Liver (tissue), 3 donors: ENCODE results near the gene IL9.

Experiments
- CTCF ChIP-seq: fragments of 150-350 bp; IDR thresholded peaks from 2 replicates; pipeline ENCODE4 v1.5.1; 2017; ENCODE audit warnings: improper control_type of control experiment, low read depth, low read length; ENCODE audit not compliant: missing input control
- EGR1 ChIP-seq, 2 donors: IDR thresholded peaks; 2 replicates each; pipeline ENCODE4 v1.6.1; 2016 to 2018; ENCODE audit warnings: antibody characterized with exemption in 2 of 2, low read depth in 2 of 2
- JUND ChIP-seq, 2 donors: IDR thresholded peaks; 2 replicates each; pipeline ENCODE4 v1.6.1; 2016; ENCODE audit warnings: antibody characterized with exemption in 2 of 2
- RAD21 ChIP-seq, 2 donors: IDR thresholded peaks; 2 replicates each; pipeline ENCODE4 v1.6.1; 2016; ENCODE audit warnings: antibody characterized with exemption in 2 of 2, mild to moderate bottlenecking in 2 of 2
- TAF1 ChIP-seq: conservative IDR thresholded peaks from 2 replicates; pipeline ENCODE4 v1.6.1; 2016; ENCODE audit warnings: antibody characterized with exemption, mild to moderate bottlenecking
- YY1 ChIP-seq: IDR thresholded peaks from 2 replicates; pipeline ENCODE4 v1.6.1; 2016; ENCODE audit warnings: antibody characterized with exemption, mild to moderate bottlenecking
- ZBTB33 ChIP-seq: IDR thresholded peaks from 2 replicates; pipeline ENCODE4 v1.6.1; 2016; ENCODE audit warnings: antibody characterized with exemption
- TF ChIP-seq, protein P1 (sequence below): IDR thresholded peaks from 2 replicates; pipeline ENCODE4 v1.6.1; 2016; ENCODE audit warnings: antibody characterized with exemption
- donor health status: healthy.
- donor health status: healthy.

- TF ChIP-seq CTCF (no peak), YY1 (no peak), TAF1 (no peak), EGR1 (IDR thresholded peaks at IDR 0.05; ENCODE audit: low read depth in 2 of 2) (no peak), ZBTB33 (no peak), JUND (IDR thresholded peaks at IDR 0.05) (no peak), RAD21 (IDR thresholded peaks at IDR 0.05) (no peak)
- TF ChIP-seq, protein P1, sequence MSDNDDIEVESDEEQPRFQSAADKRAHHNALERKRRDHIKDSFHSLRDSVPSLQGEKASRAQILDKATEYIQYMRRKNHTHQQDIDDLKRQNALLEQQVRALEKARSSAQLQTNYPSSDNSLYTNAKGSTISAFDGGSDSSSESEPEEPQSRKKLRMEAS, result no peak
These were observed 7.6 kb downstream of the IL9 start for GRCh38 chr5:135887881-135888614.
